H9 (cell line): Measurements from ENCODE around the gene ATF7IP2. TPM values are rescaled to one million over a fixed set of nuclear protein-coding genes. Genes with fewer than 3 reads are reported as not detected.

ENCODE experiments used
- DNase-seq: peaks from one replicate; pipeline ENCODE4 v3.0.0-alpha.2; 2017
- H2AFZ ChIP-seq: one replicate; pipeline ENCODE4 v1.6.1; 2013; ENCODE audit warnings: mild to moderate bottlenecking, low read length, control low read depth, moderate library complexity
- H2AK5ac ChIP-seq: 2 replicates; pipeline ENCODE4 v1.6.1; 2013; ENCODE audit warnings: low read length, control low read depth, mixed read lengths; ENCODE audit not compliant: insufficient read length
- H2BK120ac ChIP-seq: one replicate; pipeline ENCODE4 v1.6.1; 2013; ENCODE audit warnings: low read depth, mild to moderate bottlenecking, low read length, control low read depth, inconsistent platforms; ENCODE audit not compliant: poor library complexity, severe bottlenecking
- H2BK12ac ChIP-seq: 2 replicates; pipeline ENCODE4 v1.6.1; 2013; ENCODE audit warnings: low read length, control low read depth, mixed read lengths, low read depth; ENCODE audit not compliant: insufficient read length
- H2BK15ac ChIP-seq: 2 replicates; pipeline ENCODE4 v1.6.1; 2013; ENCODE audit warnings: low read depth, low read length, control low read depth
- H2BK20ac ChIP-seq: one replicate; pipeline ENCODE4 v1.6.1; 2013; ENCODE audit warnings: low read depth, mild to moderate bottlenecking, low read length, control low read depth, inconsistent platforms; ENCODE audit not compliant: poor library complexity, severe bottlenecking
- H2BK5ac ChIP-seq: 2 replicates; pipeline ENCODE4 v1.6.1; 2013; ENCODE audit warnings: low read length, control low read depth, mixed read lengths; ENCODE audit not compliant: insufficient read length
- H3K14ac ChIP-seq: 2 replicates; pipeline ENCODE4 v1.6.1; 2013; ENCODE audit warnings: low read length, control low read depth; ENCODE audit not compliant: insufficient read depth
- H3K18ac ChIP-seq: 2 replicates; pipeline ENCODE4 v1.6.1; 2013; ENCODE audit warnings: low read depth, mild to moderate bottlenecking, mixed read lengths, low read length, control low read depth; ENCODE audit not compliant: insufficient read length
- H3K23ac ChIP-seq: 2 replicates; pipeline ENCODE4 v1.6.1; 2013; ENCODE audit warnings: low read length, control low read depth, mixed read lengths, low read depth; ENCODE audit not compliant: insufficient read length
- H3K23me2 ChIP-seq: 2 replicates; pipeline ENCODE4 v1.6.1; 2013; ENCODE audit warnings: low read depth, mild to moderate bottlenecking, mixed read lengths, low read length, control low read depth; ENCODE audit not compliant: insufficient read length, poor library complexity, severe bottlenecking
- H3K27ac ChIP-seq: 2 replicates; pipeline ENCODE4 v1.5.1; 2013; ENCODE audit warnings: low read length, control low read depth, mixed read lengths, low read depth; ENCODE audit not compliant: insufficient read length
- H3K27me3 ChIP-seq: 2 replicates; pipeline ENCODE4 v1.6.1; 2013; ENCODE audit warnings: low read length, control low read depth, inconsistent platforms; ENCODE audit not compliant: insufficient read depth
- H3K4ac ChIP-seq: 2 replicates; pipeline ENCODE4 v1.6.1; 2013; ENCODE audit warnings: low read depth, mild to moderate bottlenecking, control low read depth, inconsistent platforms, low read length, moderate library complexity
- H3K4me1 ChIP-seq: 2 replicates; pipeline ENCODE4 v1.6.1; 2013; ENCODE audit warnings: low read length, control low read depth, inconsistent platforms; ENCODE audit not compliant: insufficient read depth
- H3K4me2 ChIP-seq: 2 replicates; pipeline ENCODE4 v1.6.1; 2013; ENCODE audit warnings: low read length, control low read depth, mixed read lengths; ENCODE audit not compliant: insufficient read length, insufficient read depth
- H3K56ac ChIP-seq: 2 replicates; pipeline ENCODE4 v1.6.1; 2013; ENCODE audit warnings: low read depth, mild to moderate bottlenecking, mixed read lengths, low read length, control low read depth; ENCODE audit not compliant: insufficient read length
- H3K79me1 ChIP-seq: 2 replicates; pipeline ENCODE4 v1.6.1; 2013; ENCODE audit warnings: low read depth, mild to moderate bottlenecking, moderate library complexity, low read length, control low read depth, inconsistent platforms; ENCODE audit not compliant: insufficient read depth, poor library complexity, severe bottlenecking
- H3K79me2 ChIP-seq: 2 replicates; pipeline ENCODE4 v1.6.1; 2013; ENCODE audit warnings: low read length, control low read depth, inconsistent platforms; ENCODE audit not compliant: insufficient read depth
- H3K9ac ChIP-seq: 2 replicates; pipeline ENCODE4 v1.6.1; 2013; ENCODE audit warnings: low read length, control low read depth, mixed read lengths; ENCODE audit not compliant: insufficient read length; ENCODE audit errors: extremely low read depth
- H3K9me3 ChIP-seq: one replicate; pipeline ENCODE4 v1.6.1; 2013; ENCODE audit warnings: low read depth, low read length, inconsistent platforms; ENCODE audit not compliant: control insufficient read depth
- H3T11ph ChIP-seq: one replicate; pipeline ENCODE4 v1.6.1; 2013; ENCODE audit warnings: mild to moderate bottlenecking, low read length, control low read depth, inconsistent platforms
- H4K20me1 ChIP-seq: one replicate; pipeline ENCODE4 v1.6.1; 2013; ENCODE audit not compliant: control insufficient read depth, insufficient read length, insufficient read depth
- H4K5ac ChIP-seq: 2 replicates; pipeline ENCODE4 v1.6.1; 2013; ENCODE audit warnings: low read depth, mild to moderate bottlenecking, mixed read lengths, low read length, control low read depth; ENCODE audit not compliant: insufficient read length
- H4K8ac ChIP-seq: replicated peaks from 2 replicates; pipeline ENCODE4 v1.6.1; 2013; ENCODE audit warnings: low read length, control low read depth, mixed read lengths, low read depth; ENCODE audit not compliant: insufficient read length
- H4K91ac ChIP-seq: 2 replicates; pipeline ENCODE4 v1.6.1; 2013; ENCODE audit warnings: low read depth, mild to moderate bottlenecking, moderate library complexity, mixed read lengths, low read length, control low read depth; ENCODE audit not compliant: insufficient read length
- H3K27ac Mint-ChIP-seq, 3 experiments: 2 replicates in 2 of 3; 3 replicates in 1 of 3; pipeline ENCODE4 v1.8.0; 2020 to 2021; ENCODE audit warnings: mixed read lengths in 3 of 3, mild to moderate bottlenecking in 1 of 3, moderate library complexity in 1 of 3
- H3K27me3 Mint-ChIP-seq: 2 replicates; pipeline ENCODE4 v1.8.0; 2021; ENCODE audit warnings: low read depth, mild to moderate bottlenecking, moderate library complexity, mixed read lengths
- H3K36me3 Mint-ChIP-seq, 3 experiments: 2 replicates in 2 of 3; 3 replicates in 1 of 3; pipeline ENCODE4 v1.8.0; 2020 to 2021; ENCODE audit warnings: low read depth in 3 of 3, mixed read lengths in 3 of 3; ENCODE audit not compliant: insufficient read depth in 1 of 3
- H3K4me1 Mint-ChIP-seq, 2 experiments: 2 replicates each; pipeline ENCODE4 v1.8.0; 2020; ENCODE audit warnings: mixed read lengths in 2 of 2
- H3K4me3 Mint-ChIP-seq, 2 experiments: 2 replicates in 1 of 2; 3 replicates in 1 of 2; pipeline ENCODE4 v1.8.0; 2020 to 2021; ENCODE audit warnings: mild to moderate bottlenecking in 2 of 2, mixed read lengths in 2 of 2, moderate library complexity in 1 of 2
- H3K9me3 Mint-ChIP-seq, 2 experiments: 2 replicates in 1 of 2; 3 replicates in 1 of 2; pipeline ENCODE4 v1.8.0; 2020; ENCODE audit warnings: mild to moderate bottlenecking in 2 of 2, mixed read lengths in 2 of 2, moderate library complexity in 1 of 2
- WGBS: extraction: QIAGEN DNeasy Blood & Tissue Kit; methylation state at CpG from one replicate; pipeline ENCODE4 v1.1.7; 2013; ENCODE audit warnings: missing lambda C conversion rate, low lambda C conversion rate, mixed read lengths; ENCODE audit not compliant: insufficient read length; ENCODE audit errors: extremely low coverage; 5-methylcytosine and 5-hydroxymethylcytosine counted together
- total RNA-seq: library from RNA; stranded (reverse); gene quantifications from 2 replicates; pipeline ENCODE4 v1.2.1, GENCODE V29; 2021
- TF ChIP-seq, protein P1 (sequence below): fragments of 200-600 bp; sonication (generic); conservative IDR thresholded peaks from 3 replicates; pipeline ENCODE4 v1.8.0; 2021; ENCODE audit warnings: antibody characterized with exemption, mild to moderate bottlenecking

ATF7IP2 gene
- total RNA-seq, 1 experiment from 2014 or later: 21.5 TPM

DNA sequence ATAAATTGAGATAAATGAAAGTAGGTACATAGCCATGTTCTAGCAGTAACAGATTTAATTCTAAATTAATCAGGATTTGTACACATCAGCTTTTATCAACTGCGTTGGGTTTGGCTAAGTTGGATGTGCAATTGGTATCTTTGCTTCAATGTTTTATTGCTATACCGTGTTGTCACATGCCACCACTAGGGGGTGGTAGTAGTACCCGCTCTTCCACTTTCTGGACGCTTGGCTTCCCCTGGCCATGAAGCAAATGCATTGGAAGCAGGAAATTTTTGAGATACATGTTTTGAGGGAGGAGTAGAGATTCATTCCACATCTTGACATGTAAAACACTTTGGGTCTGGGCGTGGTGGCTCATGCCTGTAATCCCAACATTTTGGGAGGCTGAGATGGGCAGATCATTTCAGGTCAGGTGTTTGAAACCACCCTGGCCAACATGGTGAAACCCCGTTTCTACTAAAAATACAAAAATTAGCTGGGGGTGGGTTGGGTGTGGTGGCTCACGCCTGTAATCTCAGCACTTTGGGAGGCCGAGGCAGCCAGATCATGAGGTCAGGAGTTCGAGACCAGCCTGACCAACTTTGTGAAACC is 135.9 kb downstream of the ATF7IP2 start:
- Histone ChIP-seq H3K56ac (no peak overlapping the region), H2BK5ac (no peak overlapping the region), H3K4me2 (no peak overlapping the region), H3K4ac (no peak overlapping the region), H4K8ac (no peak overlapping the region), H3K23me2 (no peaks in the 10 kb centered on the region), H2BK20ac (no peak overlapping the region), H4K91ac (no peak overlapping the region), H3K9me3 (no peaks in the 10 kb centered on the region), H2AFZ (no peak overlapping the region), H3K79me2 (no peaks in the 10 kb centered on the region), H3K18ac (no peak overlapping the region), H4K20me1 (no peaks in the 10 kb centered on the region), H3K14ac (no peak overlapping the region), H2AK5ac (no peak overlapping the region), H3K27me3 (no peaks in the 10 kb centered on the region), H2BK12ac (no peak overlapping the region), H2BK15ac (no peak overlapping the region), H4K5ac (no peak overlapping the region), H3K23ac (no peak overlapping the region), H3K27ac (no peak overlapping the region), H3K4me1 (no peaks in the 10 kb centered on the region; the same call in 1 of the 2 replicates), H2BK120ac (no peak overlapping the region), H3K79me1 (no peaks in the 10 kb centered on the region), H3K9ac (no peak overlapping the region), H3T11ph (no peak overlapping the region)
- no peaks in the 10 kb centered on the region; a peak in 1 of 5 replicates for H3K9me3 Mint-ChIP-seq
- WGBS: no CpG with 5 or more reads among the region's 9 CpGs
- no peaks in the 10 kb centered on the region; the same call in 1 of the 2 replicates for H3K27me3 Mint-ChIP-seq
- peak overlapping the region in 1 of 3 experiments; percentile 15; a peak in 1 of 7 replicates for H3K27ac Mint-ChIP-seq
- TF ChIP-seq, protein P1, sequence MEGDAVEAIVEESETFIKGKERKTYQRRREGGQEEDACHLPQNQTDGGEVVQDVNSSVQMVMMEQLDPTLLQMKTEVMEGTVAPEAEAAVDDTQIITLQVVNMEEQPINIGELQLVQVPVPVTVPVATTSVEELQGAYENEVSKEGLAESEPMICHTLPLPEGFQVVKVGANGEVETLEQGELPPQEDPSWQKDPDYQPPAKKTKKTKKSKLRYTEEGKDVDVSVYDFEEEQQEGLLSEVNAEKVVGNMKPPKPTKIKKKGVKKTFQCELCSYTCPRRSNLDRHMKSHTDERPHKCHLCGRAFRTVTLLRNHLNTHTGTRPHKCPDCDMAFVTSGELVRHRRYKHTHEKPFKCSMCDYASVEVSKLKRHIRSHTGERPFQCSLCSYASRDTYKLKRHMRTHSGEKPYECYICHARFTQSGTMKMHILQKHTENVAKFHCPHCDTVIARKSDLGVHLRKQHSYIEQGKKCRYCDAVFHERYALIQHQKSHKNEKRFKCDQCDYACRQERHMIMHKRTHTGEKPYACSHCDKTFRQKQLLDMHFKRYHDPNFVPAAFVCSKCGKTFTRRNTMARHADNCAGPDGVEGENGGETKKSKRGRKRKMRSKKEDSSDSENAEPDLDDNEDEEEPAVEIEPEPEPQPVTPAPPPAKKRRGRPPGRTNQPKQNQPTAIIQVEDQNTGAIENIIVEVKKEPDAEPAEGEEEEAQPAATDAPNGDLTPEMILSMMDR: peak; percentile 92
- H3K36me3 Mint-ChIP-seq: no peaks in the 10 kb centered on the region
- DNase-seq: peak; percentile 61
- no peak overlapping the region for H3K4me3 Mint-ChIP-seq
- H3K4me1 Mint-ChIP-seq: 0 out of 4 replicates have a peak, but pooled peaks cover 0 to 2% of the 10 kb centered on the region in 2 experiments
